HEK293 (cell line): ENCODE data around the gene SDF2L1.
"Not testable (repeated sequence)": the region's sequence is repeated elsewhere in the genome, so short reads cannot be mapped to it uniquely, and the experiment has no call there.

Experiments
- CTCF ChIA-PET: fragments of 350-600 bp; formaldehyde crosslinking; extraction: SDS; loops from one replicate; lab custom pipeline; 2021; ENCODE audit warnings: antibody characterized with exemption; lab: Yijun Ruan, JAX
- POLR2A ChIA-PET: fragments of 300-600 bp; formaldehyde crosslinking; extraction: SDS; loops from one replicate; lab custom pipeline; 2020; ENCODE audit warnings: antibody characterized with exemption, inconsistent platforms; lab: Yijun Ruan, JAX
- H3K27ac ChIP-seq: fragments of 200-500 bp; sonication (Bioruptor generic); 2 replicates; pipeline ENCODE4 v1.5.1; 2014; ENCODE audit warnings: low read depth, low read length, control low read depth, inconsistent platforms; ENCODE audit errors: extremely low read depth
- H3K36me3 ChIP-seq, 2 experiments: fragments of 200-500 bp in 1 of 2; sonication (Bioruptor generic) in 1 of 2; 1 replicate in 1 of 2; 2 replicates in 1 of 2; pipeline ENCODE4 v1.5.1; 2014 to 2017; ENCODE audit warnings: inconsistent platforms in 2 of 2, low read length in 2 of 2; ENCODE audit not compliant: control insufficient read depth in 2 of 2, insufficient read depth in 1 of 2
- H3K4me1 ChIP-seq: fragments of 200-500 bp; sonication (Bioruptor generic); 2 replicates; pipeline ENCODE4 v1.5.1; 2014; ENCODE audit warnings: mild to moderate bottlenecking, low read length, inconsistent platforms; ENCODE audit not compliant: control insufficient read depth, insufficient read depth
- H3K4me3 ChIP-seq: 2 replicates; pipeline ENCODE4 v1.5.1; 2011; ENCODE audit warnings: low read depth, mild to moderate bottlenecking, control low read depth, low read length, moderate library complexity
- H3K9me3 ChIP-seq: fragments of 200-500 bp; sonication (Bioruptor generic); 2 replicates; pipeline ENCODE4 v1.5.1; 2014; ENCODE audit warnings: low read depth, low read length, inconsistent platforms; ENCODE audit not compliant: control insufficient read depth, insufficient read depth
- ELK4 ChIP-seq: IDR thresholded peaks from 2 replicates; pipeline ENCODE4 v1.6.1; 2011; ENCODE audit warnings: mild to moderate bottlenecking, low read depth, low read length, borderline replicate concordance
- GLIS1 ChIP-seq: fragments of 450-650 bp; formaldehyde crosslinking; IDR thresholded peaks from 2 replicates; pipeline ENCODE4 v1.5.1; 2016; ENCODE audit warnings: missing biosample characterization, missing genetic modification characterization
- GLIS2 ChIP-seq: fragments of 450-650 bp; formaldehyde crosslinking; IDR thresholded peaks from 2 replicates; pipeline ENCODE4 v1.5.1; 2016; ENCODE audit warnings: missing biosample characterization, missing genetic modification characterization
- HOXD13 ChIP-seq: sonication (generic); formaldehyde crosslinking; IDR thresholded peaks from 2 replicates; pipeline ENCODE4 v1.8.0; 2022; ENCODE audit warnings: missing genetic modification reagents, borderline replicate concordance
- KLF10 ChIP-seq: fragments of 450-650 bp; IDR thresholded peaks from 2 replicates; pipeline ENCODE4 v1.5.1; 2018; ENCODE audit warnings: missing biosample characterization, mild to moderate bottlenecking, missing genetic modification characterization
- KLF17 ChIP-seq: fragments of 450-650 bp; formaldehyde crosslinking; IDR thresholded peaks from 2 replicates; pipeline ENCODE4 v1.5.1; 2016; ENCODE audit warnings: missing biosample characterization, missing genetic modification characterization
- KLF9 ChIP-seq: fragments of 450-650 bp; formaldehyde crosslinking; IDR thresholded peaks from 2 replicates; pipeline ENCODE4 v1.5.1; 2016; ENCODE audit warnings: missing biosample characterization, missing genetic modification characterization, low read depth
- YY2 ChIP-seq: fragments of 450-650 bp; formaldehyde crosslinking; IDR thresholded peaks from 2 replicates; pipeline ENCODE4 v1.5.1; 2016; ENCODE audit warnings: missing biosample characterization, missing genetic modification characterization
- ZBTB17 ChIP-seq: fragments of 450-650 bp; formaldehyde crosslinking; IDR thresholded peaks from 2 replicates; pipeline ENCODE4 v1.5.1; 2016; ENCODE audit warnings: missing biosample characterization, missing genetic modification characterization
- ZBTB8A ChIP-seq: fragments of 450-650 bp; formaldehyde crosslinking; IDR thresholded peaks from 2 replicates; pipeline ENCODE4 v1.5.1; 2016; ENCODE audit warnings: missing biosample characterization, missing genetic modification characterization
- ZNF112 ChIP-seq: fragments of 450-650 bp; formaldehyde crosslinking; IDR thresholded peaks from 2 replicates; pipeline ENCODE4 v1.5.0; 2017; ENCODE audit warnings: missing biosample characterization, missing genetic modification characterization
- ZNF148 ChIP-seq: fragments of 450-650 bp; formaldehyde crosslinking; IDR thresholded peaks from 2 replicates; pipeline ENCODE4 v1.5.0; 2017; ENCODE audit warnings: missing biosample characterization, missing genetic modification characterization, borderline replicate concordance
- ZNF174 ChIP-seq: fragments of 450-650 bp; formaldehyde crosslinking; IDR thresholded peaks from 2 replicates; pipeline ENCODE4 v1.5.0; 2017; ENCODE audit warnings: missing biosample characterization, mild to moderate bottlenecking, missing genetic modification characterization
- ZNF19 ChIP-seq: fragments of 450-650 bp; formaldehyde crosslinking; IDR thresholded peaks from 2 replicates; pipeline ENCODE4; 2016; ENCODE audit warnings: missing biosample characterization, missing genetic modification characterization, low read depth
- ZNF292 ChIP-seq: fragments of 450-650 bp; formaldehyde crosslinking; IDR thresholded peaks from 2 replicates; pipeline ENCODE4 v1.5.1; 2016; ENCODE audit warnings: low read depth, missing biosample characterization, missing genetic modification characterization, borderline replicate concordance
- ZNF664 ChIP-seq: fragments of 450-650 bp; formaldehyde crosslinking; IDR thresholded peaks from 2 replicates; pipeline ENCODE4 v1.5.1; 2016; ENCODE audit warnings: missing biosample characterization, missing genetic modification characterization
- ZNF692 ChIP-seq: fragments of 450-650 bp; formaldehyde crosslinking; IDR thresholded peaks from 2 replicates; pipeline ENCODE4 v1.5.1; 2016; ENCODE audit warnings: missing biosample characterization, missing genetic modification characterization

The SDF2L1 gene

GRCh38 chr22:21615731-21616130, 26.4 kb upstream of the SDF2L1 start:
- ChIA-PET CTCF (interaction anchor here (0.5 to 3.7 kb wide), 3 partner anchors 13 to 22 kb away, joined by 3 to 26 read pairs (median 6); partner anchors contain the start of gene YDJC), POLR2A (interaction anchor here (0.7 kb wide), 2 partner anchors 11 to 12 kb away, joined by 3 to 6 read pairs; no protein-coding TSS in a partner anchor)
- H3K36me3 ChIP-seq, result peaks cover 5 to 66% of the 10 kb centered on the region in 2 experiments; a peak in 2 of 3 replicates

GRCh38 chr22:21617337-21617736, 24.8 kb upstream of the SDF2L1 start:
- peaks cover 5 to 63% of the 10 kb centered on the region in 2 experiments; a peak in 2 of 3 replicates for H3K36me3 ChIP-seq
- not testable (repeated sequence) for H3K27ac ChIP-seq, H3K4me3 ChIP-seq, H3K9me3 ChIP-seq, H3K4me1 ChIP-seq
- CTCF ChIA-PET, result interaction anchor here (0.6 to 3.7 kb wide), 3 partner anchors 11 to 171 kb away, joined by 3 to 26 read pairs (median 7); partner anchors contain the start of genes SDF2L1 and YDJC
- POLR2A ChIA-PET, result interaction anchor here (0.5 to 1.8 kb wide), 2 partner anchors 10 to 231 kb away, joined by 3 to 8 read pairs; no protein-coding TSS in a partner anchor

More at GRCh38 chr22:21615731-21616130, 26.4 kb upstream of the SDF2L1 start:
- Histone ChIP-seq H3K27ac (no peak overlapping the region), H3K4me1 (no peaks in the 10 kb centered on the region), H3K9me3 (no peaks in the 10 kb centered on the region), H3K4me3 (no peak overlapping the region)
- no peak for TF ChIP-seq ZNF112
- peak; percentile 60; the same call in 1 of the 2 replicates for TF ChIP-seq ZBTB17 (tag by site-specific recombination)
- TF ChIP-seq GLIS2, result no peak
- no peak for TF ChIP-seq YY2 (tag by site-specific recombination)
- no peak for TF ChIP-seq ELK4

- Histone ChIP-seq H3K9me3 (no peaks in the 10 kb centered on the region), H3K4me3 (no peak overlapping the region), H3K4me1 (no peaks in the 10 kb centered on the region), H3K36me3 (peaks cover 0 to 56% of the 10 kb centered on the region in 2 experiments; a peak in 2 of 3 replicates), H3K27ac (no peak overlapping the region)
- ChIA-PET POLR2A (interaction anchor here (1.5 kb wide), 1 partner anchor 8 kb away, joined by 6 read pairs; no protein-coding TSS in a partner anchor), CTCF (interaction anchor here (0.6 to 1.6 kb wide), 6 partner anchors 8 to 36 kb away, joined by 3 to 5 read pairs (median 3); no protein-coding TSS in a partner anchor)
- TF ChIP-seq GLIS1 (tag by site-specific recombination), result peak; percentile 82
- no peak for TF ChIP-seq ZNF174
Measured at GRCh38 chr22:21621025-21621424, 21.1 kb upstream of the SDF2L1 start.

- Histone ChIP-seq H3K4me3 (no peak overlapping the region), H3K36me3 (peaks cover 0 to 65% of the 10 kb centered on the region in 2 experiments; a peak in 2 of 3 replicates), H3K4me1 (no peaks in the 10 kb centered on the region), H3K9me3 (no peaks in the 10 kb centered on the region), H3K27ac (no peak overlapping the region)
- POLR2A ChIA-PET, result no interaction called here
- CTCF ChIA-PET, result interaction anchor here (0.8 to 1.3 kb wide), 4 partner anchors 13 to 25 kb away, joined by 3 to 6 read pairs (median 4); no protein-coding TSS in a partner anchor
- TF ChIP-seq ZBTB17 (tag by site-specific recombination) (0 out of 2 replicates have a peak, but pooled peaks have one; percentile 29), ZNF692 (tag by site-specific recombination) (no peak), KLF9 (tag by site-specific recombination) (peak; percentile 59), HOXD13 (CRISPR knock-in tag) (no peak), ZNF664 (tag by site-specific recombination) (peak; percentile 47; the same call in 1 of the 2 replicates), KLF10 (tag by site-specific recombination) (peak; percentile 18; the same call in 1 of the 2 replicates), ZNF148 (tag by site-specific recombination) (no peak), KLF17 (no peak), ZBTB8A (tag by site-specific recombination) (no peak), ZNF19 (no peak), ZNF292 (tag by site-specific recombination) (no peak)
Measured at GRCh38 chr22:21622011-21622918, 19.8 kb upstream of the SDF2L1 start.
